Stimulated activated CD4-positive, alpha-beta T cell treated with anti-CD3 and anti-CD28 coated beads, Interleukin-12 subunit alpha, Interleukin-12 subunit beta, amount 100 ng/mL, for 48 hours (primary cell): Measurements from ENCODE around the gene CDKN2AIP.
A peak's percentile ranks its signal among the peaks of the same experiment; 100 is the strongest.
"Not testable (repeated sequence)": the region's sequence is repeated elsewhere in the genome, so short reads cannot be mapped to it uniquely, and the experiment has no call there.

Experiments used
- DNase-seq, 3 donors: peaks; one replicate each; pipeline ENCODE4 v3.0.0-alpha.2; 2020; ENCODE audit warnings: low read depth in 2 of 3, low spot score in 1 of 3

The CDKN2AIP gene

DNA sequence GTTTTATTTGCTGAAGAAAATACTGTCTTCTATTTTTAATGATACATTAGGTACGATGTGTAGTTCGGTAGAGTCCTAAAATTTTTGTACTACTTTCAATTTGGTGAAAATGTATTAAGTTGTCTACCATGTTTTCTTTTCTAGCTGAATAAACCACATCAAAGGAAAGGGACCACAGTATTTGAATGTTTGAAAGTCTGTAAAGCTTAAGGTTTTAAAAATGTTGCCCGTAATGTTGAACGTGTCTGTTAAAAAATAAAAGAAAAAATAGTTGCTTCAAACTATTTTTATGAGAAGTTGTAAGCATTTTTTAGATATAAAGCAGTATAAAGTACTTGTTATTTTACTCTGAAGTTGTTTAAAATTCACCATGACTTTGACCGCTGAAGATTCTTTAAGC lies 3.2 kb downstream of the CDKN2AIP start:
- DNase-seq = no peak

DNA sequence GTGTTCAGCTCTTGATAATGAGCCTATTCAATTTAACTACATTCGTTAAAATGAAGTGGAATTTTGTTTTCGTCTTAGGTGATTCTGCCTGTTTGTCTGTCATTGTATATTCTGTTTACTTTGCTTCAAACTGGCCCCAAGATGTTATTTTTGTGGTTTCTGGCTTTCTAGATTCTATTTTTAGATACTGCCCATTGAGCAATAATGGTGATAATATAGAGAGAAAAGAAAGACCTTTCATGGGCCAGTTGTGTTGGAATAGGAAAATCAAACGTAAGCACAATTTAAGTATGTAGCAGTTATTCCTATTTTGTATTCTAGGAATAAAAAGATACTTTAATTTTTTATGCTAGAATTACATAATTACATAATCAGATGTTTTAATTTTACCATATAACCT lies 4.0 kb downstream of the CDKN2AIP start:
- DNase-seq = no peak

GRCh38 chr4:183449193-183449882 lies 4.9 kb downstream of the CDKN2AIP start:
- no peak for DNase-seq

DNA sequence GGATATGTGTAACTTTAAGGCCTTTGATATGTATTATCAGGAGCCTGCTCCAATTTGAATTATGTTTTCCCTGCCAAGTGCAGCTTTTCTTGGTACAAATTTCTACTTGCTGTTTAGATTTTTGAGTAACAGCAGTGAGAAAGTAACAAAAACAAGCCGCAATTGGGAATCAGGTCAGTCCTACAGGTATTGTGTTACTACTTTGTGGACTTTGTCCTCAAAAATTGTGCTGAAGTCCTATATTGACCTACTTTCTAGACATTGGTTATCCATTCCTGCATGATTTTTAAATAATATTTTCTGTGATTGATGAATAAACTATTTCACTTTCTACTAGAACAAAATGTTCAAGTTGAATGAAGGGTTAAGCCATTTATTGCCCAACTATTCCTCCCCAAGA lies 5.7 kb downstream of the CDKN2AIP start:
- DNase-seq = no peak

GRCh38 chr4:183455431-183456195 lies 11.2 kb downstream of the CDKN2AIP start:
- no peak for DNase-seq

DNA sequence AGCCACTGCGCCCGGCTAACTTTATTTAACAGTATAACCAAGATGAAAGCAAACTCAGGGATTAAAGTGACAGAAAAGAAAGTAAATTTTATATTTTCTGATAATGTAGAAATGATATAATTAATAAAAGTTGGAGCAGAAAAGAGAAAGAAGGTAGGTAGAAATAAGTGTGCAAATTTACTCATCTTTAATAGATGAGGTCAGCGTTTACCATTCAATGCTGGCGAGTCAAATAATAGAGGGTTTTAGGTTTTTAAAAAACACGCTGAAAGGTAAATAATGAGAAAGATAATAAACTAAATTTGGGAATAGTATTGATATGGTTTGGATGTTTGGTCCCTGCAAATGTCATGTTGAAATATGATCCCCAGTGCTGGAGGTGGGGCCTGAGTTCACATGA lies 13.6 kb downstream of the CDKN2AIP start:
- no peak for DNase-seq

GRCh38 chr4:183463903-183464619 lies 19.6 kb downstream of the CDKN2AIP start:
- not testable (repeated sequence) for DNase-seq

GRCh38 chr4:183465879-183466278 lies 21.4 kb downstream of the CDKN2AIP start:
- DNase-seq = not testable (repeated sequence)

GRCh38 chr4:183467246-183467645 lies 22.8 kb downstream of the CDKN2AIP start:
- DNase-seq = no peak

DNA sequence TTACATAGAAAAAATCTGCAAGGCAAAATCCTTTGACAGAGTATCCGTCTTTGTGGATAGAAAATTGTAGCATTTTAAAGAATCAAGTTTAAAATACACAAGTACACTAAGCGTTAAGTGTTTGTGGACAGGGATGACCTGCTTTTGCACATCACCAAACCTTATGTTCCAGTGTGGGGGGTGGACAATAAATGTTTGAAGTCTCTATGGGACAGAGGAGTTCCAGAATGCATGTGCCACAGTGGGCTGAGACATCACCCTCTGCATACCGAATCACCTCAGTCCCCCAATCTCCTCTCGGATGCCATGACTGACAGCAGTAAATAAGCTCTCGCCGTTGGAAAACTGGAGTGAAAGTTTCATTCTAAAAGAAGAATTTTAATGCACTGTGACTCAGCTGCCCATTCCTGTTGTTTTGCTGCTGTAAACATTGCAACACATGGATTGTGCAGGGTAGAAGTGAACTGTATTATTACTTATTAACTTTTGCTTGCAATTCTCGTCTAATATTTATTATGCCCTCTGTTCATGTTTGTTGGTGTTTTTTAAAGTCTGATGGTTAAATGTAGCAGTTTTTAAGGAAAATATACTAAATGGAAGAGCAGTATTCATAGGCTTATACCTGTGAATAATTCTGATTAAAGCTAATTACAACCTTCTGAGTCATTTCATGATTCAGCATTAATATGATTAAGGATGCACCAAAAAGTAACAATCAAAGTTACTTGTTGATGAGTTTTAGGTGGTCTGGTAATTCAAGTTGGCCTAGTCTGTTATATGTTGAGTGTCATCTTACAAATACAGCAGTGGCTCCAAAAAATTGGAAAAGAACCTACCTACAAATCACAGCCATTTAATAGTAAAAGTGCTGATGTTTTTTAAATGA lies 24.0 kb downstream of the CDKN2AIP start:
- no peak for DNase-seq

DNA sequence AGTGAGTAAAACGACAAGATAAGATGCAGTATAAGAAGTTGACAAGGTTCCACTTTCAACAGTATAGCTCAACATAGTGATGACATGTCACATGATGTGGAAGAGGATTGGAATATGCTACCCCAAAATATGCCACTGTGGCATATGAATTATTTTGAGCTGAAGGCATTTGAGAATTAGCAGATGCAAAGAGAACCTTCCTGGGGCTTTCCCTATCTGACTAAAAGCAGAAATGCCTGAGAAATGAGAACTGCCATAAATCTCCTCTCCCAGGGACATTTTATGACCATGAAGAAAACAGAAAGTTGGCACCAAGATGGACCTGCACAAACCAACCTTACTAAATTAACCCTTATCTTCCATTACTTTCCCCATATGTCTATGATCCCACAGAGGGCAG lies 24.8 kb downstream of the CDKN2AIP start:
- no peak for DNase-seq

DNA sequence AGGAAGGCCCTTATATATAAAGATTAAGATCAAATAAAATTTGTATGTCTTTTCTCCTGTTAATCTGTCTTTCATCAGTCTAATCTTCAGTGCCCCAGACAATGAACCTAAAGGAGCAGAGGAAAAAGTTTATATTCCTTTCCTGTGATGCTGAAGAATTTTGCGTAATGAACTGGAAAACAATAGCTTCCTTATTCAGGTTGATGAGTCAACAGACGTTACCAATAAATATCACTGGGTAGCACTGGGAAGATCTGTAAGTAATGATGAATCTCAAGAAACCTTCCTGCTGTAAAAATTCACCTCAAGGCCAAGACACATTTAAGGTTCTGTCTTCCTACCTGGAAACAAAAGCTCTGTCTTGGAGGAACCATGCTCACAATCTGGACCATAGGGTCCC lies 25.5 kb downstream of the CDKN2AIP start:
- no peak for DNase-seq

DNA sequence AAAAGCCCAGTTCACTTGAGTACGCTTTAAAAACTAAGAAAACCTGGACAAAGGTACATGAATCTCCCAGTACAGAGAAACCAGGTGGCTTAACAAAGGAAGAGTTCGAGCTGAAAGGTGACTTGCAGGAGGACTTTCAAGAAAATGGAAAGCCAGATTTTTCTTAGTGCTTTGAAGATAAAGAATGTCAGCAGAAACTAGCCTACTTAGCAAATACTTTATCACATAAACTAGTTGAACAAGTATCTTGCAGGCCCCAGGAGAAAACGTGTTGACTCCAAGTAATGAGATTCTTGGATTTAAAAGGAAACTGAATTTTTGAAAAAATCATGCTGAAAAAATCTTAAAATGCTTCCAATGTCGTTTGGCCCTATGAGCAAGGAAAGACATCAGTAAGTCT lies 26.4 kb downstream of the CDKN2AIP start:
- no peak for DNase-seq

DNA sequence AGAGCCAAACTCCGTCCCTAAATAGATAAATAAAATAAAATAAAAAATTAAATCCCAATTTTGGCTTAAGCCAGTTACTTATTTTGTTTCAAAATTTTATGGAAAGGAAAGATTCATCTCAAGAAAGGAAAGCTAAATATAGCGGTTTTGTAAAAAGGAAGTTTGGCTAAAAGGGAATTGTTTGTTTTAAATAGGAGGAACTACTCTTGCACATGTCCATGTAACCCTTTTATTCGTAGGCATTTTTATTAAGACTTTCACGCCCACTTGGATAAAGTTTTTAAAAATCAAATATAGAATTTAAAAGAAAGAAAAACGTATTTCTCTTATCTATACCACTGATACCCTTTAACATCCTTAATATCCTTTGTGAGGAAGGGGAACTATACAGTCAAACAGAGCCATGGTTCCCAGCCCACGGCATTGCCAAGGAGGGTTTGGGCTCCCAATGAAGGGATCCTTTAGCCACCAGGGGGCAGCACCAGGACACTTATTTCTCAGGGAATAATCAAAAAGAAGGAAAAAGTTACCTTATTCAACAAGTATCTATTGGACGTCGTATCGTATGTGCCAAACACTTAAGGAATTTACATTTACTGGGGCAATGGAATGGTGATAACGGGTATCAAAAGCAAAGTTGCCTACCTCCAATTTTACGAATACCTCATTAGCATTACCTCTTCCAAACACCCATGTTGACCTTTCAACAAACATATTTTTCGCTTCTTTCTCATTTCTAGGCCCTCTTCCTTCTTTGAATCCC lies 27.7 kb downstream of the CDKN2AIP start:
- peak; percentile 57 to 87 (median 76) for DNase-seq

DNA sequence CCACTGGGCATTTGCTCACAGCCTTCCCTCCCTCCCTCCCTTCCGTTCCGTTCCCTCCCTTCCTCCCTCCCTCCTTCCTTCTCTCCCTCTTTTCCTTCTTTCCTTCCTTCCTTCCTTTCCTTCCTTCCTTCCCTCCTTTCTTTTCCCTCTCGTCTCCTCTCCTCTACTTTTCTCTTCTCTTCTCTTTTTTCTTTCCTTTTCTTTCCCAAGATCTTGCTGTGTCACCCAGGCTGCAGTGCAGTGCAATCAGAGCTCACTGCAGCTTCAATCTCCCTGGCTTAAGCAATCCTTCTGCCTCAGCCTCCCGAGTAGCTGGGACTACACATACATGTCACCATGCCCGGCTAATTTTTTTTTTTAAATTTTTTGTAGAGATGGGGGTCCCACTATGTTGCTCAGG lies 33.7 kb downstream of the CDKN2AIP start:
- DNase-seq = no peak

- DNase-seq = no peak
Observed at GRCh38 chr4:183478926-183479325, 34.5 kb downstream of the CDKN2AIP start.

- not testable (repeated sequence) for DNase-seq
Observed at GRCh38 chr4:183482515-183483095, 38.2 kb downstream of the CDKN2AIP start.

DNA sequence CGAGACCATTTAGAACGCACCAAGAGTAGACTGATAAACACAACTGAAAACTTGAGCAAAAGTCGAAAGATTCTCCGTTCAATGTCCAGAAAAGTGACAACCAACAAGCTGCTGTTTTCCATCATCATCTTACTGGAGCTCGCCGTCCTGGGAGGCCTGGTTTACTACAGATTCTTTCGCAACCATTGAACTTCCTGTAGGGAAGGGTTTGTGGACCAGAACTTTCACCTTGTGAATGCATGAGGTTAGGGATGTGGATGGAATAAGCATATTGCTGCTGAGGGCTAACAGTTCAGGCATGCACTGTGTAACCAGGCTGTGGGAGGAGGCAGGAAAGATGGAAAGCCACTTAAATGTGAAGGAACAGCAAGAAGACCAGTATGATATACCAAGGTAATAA lies 39.6 kb downstream of the CDKN2AIP start:
- DNase-seq = no peak

DNA sequence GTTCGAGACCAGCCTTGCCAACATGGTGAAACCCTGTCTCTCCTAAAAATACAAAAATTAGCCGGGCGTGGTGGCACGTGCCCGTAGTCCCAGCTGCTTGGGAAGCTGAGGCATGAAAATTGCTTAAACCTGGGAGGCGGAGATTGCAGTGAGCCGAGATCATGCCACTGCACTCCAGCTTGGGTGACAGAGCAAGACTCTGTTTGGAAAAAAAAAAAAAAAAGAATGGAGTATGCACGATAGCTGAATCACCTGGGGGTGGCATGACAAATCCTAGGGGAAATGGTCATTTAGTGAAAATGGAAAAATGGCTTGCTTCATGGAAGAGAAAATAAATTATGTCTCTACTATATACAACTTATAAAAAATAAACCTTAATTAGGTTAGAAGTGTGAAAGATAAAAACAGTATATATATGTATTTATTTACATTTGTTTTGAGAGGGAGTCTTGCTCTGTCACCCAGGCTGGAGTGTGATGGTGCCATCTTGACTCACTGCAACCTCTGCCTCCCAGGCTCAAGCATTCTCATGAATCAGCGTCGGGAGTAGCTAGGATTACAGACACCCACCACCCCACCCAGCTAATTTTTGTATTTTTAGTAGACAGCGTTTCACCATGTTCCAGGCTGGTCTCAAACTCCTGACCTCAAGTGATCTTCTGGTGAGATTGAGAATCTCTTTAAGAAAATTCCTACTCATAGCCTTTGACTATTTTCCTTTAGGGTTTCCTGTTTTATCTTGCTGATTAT lies 41.1 kb downstream of the CDKN2AIP start:
- DNase-seq = no peak
